K562 (cell line): ENCODE results near the gene SUPT20HL2.

Experiments
- FOXJ2 ChIP-seq: fragments of 200-800 bp; sonication (Bioruptor generic); IDR thresholded peaks from 2 replicates; pipeline ENCODE4 v1.6.1; 2016; ENCODE audit warnings: missing genetic modification characterization, missing compliant biosample characterization
- GATA2 ChIP-seq: sonication (generic); formaldehyde crosslinking; IDR thresholded peaks from 2 replicates; pipeline ENCODE4 v1.4.0; 2020; ENCODE audit warnings: mild to moderate bottlenecking, missing genetic modification reagents
- POLR2AphosphoS5 ChIP-seq: IDR thresholded peaks from 2 replicates; pipeline ENCODE4 v1.6.1; 2011; ENCODE audit warnings: mild to moderate bottlenecking, low read depth, low read length, moderate library complexity; ENCODE audit not compliant: control insufficient read depth, insufficient read depth
- RBBP5 ChIP-seq: fragments of 200-600 bp; sonication (generic); IDR thresholded peaks from 2 replicates; pipeline ENCODE4 v1.6.1; 2012; ENCODE audit warnings: borderline replicate concordance, mild to moderate bottlenecking, low read length, control low read depth, inconsistent platforms; ENCODE audit not compliant: insufficient read depth, poor library complexity, severe bottlenecking
- RNF2 ChIP-seq: sonication (generic); IDR thresholded peaks from 2 replicates; pipeline ENCODE4 v1.6.1; 2016
- SMC3 ChIP-seq: conservative IDR thresholded peaks from 2 replicates; pipeline ENCODE4 v1.6.1; 2011; ENCODE audit warnings: low read depth, low read length, improper control_type of control experiment; ENCODE audit not compliant: insufficient read depth
- TEAD4 ChIP-seq, 2 experiments: sonication (generic) in 1 of 2; formaldehyde crosslinking in 1 of 2; IDR thresholded peaks; 2 replicates each; pipeline versions ENCODE4 v1.6.1 to v1.8.0; 2012 to 2022; ENCODE audit warnings: borderline replicate concordance in 1 of 2, inconsistent platforms in 1 of 2, low read length in 1 of 2, mild to moderate bottlenecking in 1 of 2, missing genetic modification reagents in 1 of 2
- TF ChIP-seq, protein P1 (sequence below): sonication (generic); formaldehyde crosslinking; IDR thresholded peaks from 2 replicates; pipeline ENCODE4 v1.5.0; 2020; ENCODE audit warnings: missing genetic modification reagents

- TF ChIP-seq RBBP5 = no peak
- TF ChIP-seq, protein P1, sequence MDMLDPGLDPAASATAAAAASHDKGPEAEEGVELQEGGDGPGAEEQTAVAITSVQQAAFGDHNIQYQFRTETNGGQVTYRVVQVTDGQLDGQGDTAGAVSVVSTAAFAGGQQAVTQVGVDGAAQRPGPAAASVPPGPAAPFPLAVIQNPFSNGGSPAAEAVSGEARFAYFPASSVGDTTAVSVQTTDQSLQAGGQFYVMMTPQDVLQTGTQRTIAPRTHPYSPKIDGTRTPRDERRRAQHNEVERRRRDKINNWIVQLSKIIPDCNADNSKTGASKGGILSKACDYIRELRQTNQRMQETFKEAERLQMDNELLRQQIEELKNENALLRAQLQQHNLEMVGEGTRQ (CRISPR knock-in tag) = no peak
- TF ChIP-seq FOXJ2 (tag) = no peak
- TF ChIP-seq RNF2 = no peak
- no peak for TF ChIP-seq SMC3
- no peak for TF ChIP-seq POLR2AphosphoS5
- no peak for TF ChIP-seq TEAD4 (IDR thresholded peaks at IDR 0.05; ENCODE audit: low read length)
- no peak for TF ChIP-seq TEAD4 (CRISPR knock-in tag; IDR thresholded peaks at IDR 0.05; ENCODE audit: borderline replicate concordance)
- TF ChIP-seq GATA2 (CRISPR knock-in tag) = no peak
These were observed 8.0 kb downstream of the SUPT20HL2 start for GRCh38 chrX:24305905-24306304.
